Measurements from ENCODE around the gene PTPRG. TPM values are rescaled to one million over a fixed set of nuclear protein-coding genes. Genes with fewer than 3 reads are reported as not detected.

The PTPRG gene
- total and polyA plus RNA-seq, 2 donors (not counting 3 experiments of a cell fraction or from before 2014, with no cell fraction given), result 8.9 to 39.1 TPM

- ChIA-PET POLR2A (no interaction called here), CTCF (no interaction called here)
- no peak overlapping the region for H3K4me2 ChIP-seq (ENCODE audit: insufficient read depth, low read length)
- no peaks in the 10 kb centered on the region for H3K9me1 ChIP-seq (replicated peaks; ENCODE audit: control insufficient read depth, extremely low read depth, insufficient read depth, low read length)
- no TSS peak for BruUV-seq (replicated peaks)
- intact Hi-C loops (cut with micrococcal nuclease) (no loop called here), dilution Hi-C loops (cut with MboI; ENCODE audit: extremely low pct_ligation_motif_present, low sequenced_read_pairs) (no loop called here)
- H3K79me2 ChIP-seq (ENCODE audit: control insufficient read depth, insufficient read depth, low read length), result no peaks in the 10 kb centered on the region
- no peak overlapping the region for H3K27ac ChIP-seq (ENCODE audit: insufficient read depth, low read depth, low read length)
- no peaks in the 10 kb centered on the region for H3K4me1 ChIP-seq (ENCODE audit: control insufficient read depth, extremely low read depth, insufficient read depth, low read length)
- no peak for DNase-seq (ENCODE audit: low read depth, low spot score)
- no peaks in the 10 kb centered on the region for H3K9me3 ChIP-seq (replicated peaks; ENCODE audit: control insufficient read depth, insufficient read depth, low read length)
- H2AFZ ChIP-seq (ENCODE audit: low read depth, low read length), result no peak overlapping the region
- TF ChIP-seq FOS (IDR thresholded peaks at IDR 0.05; ENCODE audit: borderline replicate concordance, insufficient read depth, low read length) (no peak), MYC (IDR thresholded peaks at IDR 0.05; ENCODE audit: low read depth, low read length) (no peak), JUN (IDR thresholded peaks at IDR 0.05; ENCODE audit: borderline replicate concordance, insufficient read depth, insufficient read length, low read depth) (no peak)
- TF ChIP-seq, protein P1, sequence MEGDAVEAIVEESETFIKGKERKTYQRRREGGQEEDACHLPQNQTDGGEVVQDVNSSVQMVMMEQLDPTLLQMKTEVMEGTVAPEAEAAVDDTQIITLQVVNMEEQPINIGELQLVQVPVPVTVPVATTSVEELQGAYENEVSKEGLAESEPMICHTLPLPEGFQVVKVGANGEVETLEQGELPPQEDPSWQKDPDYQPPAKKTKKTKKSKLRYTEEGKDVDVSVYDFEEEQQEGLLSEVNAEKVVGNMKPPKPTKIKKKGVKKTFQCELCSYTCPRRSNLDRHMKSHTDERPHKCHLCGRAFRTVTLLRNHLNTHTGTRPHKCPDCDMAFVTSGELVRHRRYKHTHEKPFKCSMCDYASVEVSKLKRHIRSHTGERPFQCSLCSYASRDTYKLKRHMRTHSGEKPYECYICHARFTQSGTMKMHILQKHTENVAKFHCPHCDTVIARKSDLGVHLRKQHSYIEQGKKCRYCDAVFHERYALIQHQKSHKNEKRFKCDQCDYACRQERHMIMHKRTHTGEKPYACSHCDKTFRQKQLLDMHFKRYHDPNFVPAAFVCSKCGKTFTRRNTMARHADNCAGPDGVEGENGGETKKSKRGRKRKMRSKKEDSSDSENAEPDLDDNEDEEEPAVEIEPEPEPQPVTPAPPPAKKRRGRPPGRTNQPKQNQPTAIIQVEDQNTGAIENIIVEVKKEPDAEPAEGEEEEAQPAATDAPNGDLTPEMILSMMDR (IDR thresholded peaks at IDR 0.05; ENCODE audit: extremely low read depth in 1 of 2, insufficient read depth in 1 of 2, low read depth in 1 of 2, low read length in 2 of 2), result no peak
- H3K36me3 ChIP-seq (ENCODE audit: control insufficient read depth in 2 of 2, extremely low read depth in 1 of 2, insufficient read depth in 2 of 2, low read length in 2 of 2), result no peaks in the 10 kb centered on the region
- H3K27me3 ChIP-seq (ENCODE audit: control insufficient read depth in 2 of 2, insufficient read depth in 2 of 2, low read length in 2 of 2), result no peaks in the 10 kb centered on the region
- FAIRE-seq, result no peak
- H4K20me1 ChIP-seq (replicated peaks; ENCODE audit: control insufficient read depth, extremely low read depth, insufficient read depth, low read length), result no peaks in the 10 kb centered on the region
- no peak overlapping the region for H3K4me3 ChIP-seq (replicated peaks in 1 of 3; ENCODE audit: insufficient read depth in 1 of 3, low read depth in 1 of 3, low read length in 3 of 3)
- no peak overlapping the region for H3K9ac ChIP-seq (replicated peaks; ENCODE audit: extremely low read depth, insufficient read depth, low read length)
These were observed 648.6 kb downstream of the PTPRG start for GRCh38 chr3:62210011-62210410.

GRCh38 chr3:62211675-62212429 is 650.5 kb downstream of the PTPRG start:
- Histone ChIP-seq H3K4me1 (ENCODE audit: control insufficient read depth, extremely low read depth, insufficient read depth, low read length) (no peaks in the 10 kb centered on the region), H3K79me2 (ENCODE audit: control insufficient read depth, insufficient read depth, low read length) (no peaks in the 10 kb centered on the region), H3K9me1 (replicated peaks; ENCODE audit: control insufficient read depth, extremely low read depth, insufficient read depth, low read length) (no peaks in the 10 kb centered on the region), H3K9me3 (replicated peaks; ENCODE audit: control insufficient read depth, insufficient read depth, low read length) (no peaks in the 10 kb centered on the region), H3K27me3 (ENCODE audit: control insufficient read depth in 2 of 2, insufficient read depth in 2 of 2, low read length in 2 of 2) (no peaks in the 10 kb centered on the region), H3K9ac (replicated peaks; ENCODE audit: extremely low read depth, insufficient read depth, low read length) (no peak overlapping the region), H3K4me3 (replicated peaks in 1 of 3; ENCODE audit: insufficient read depth in 1 of 3, low read depth in 1 of 3, low read length in 3 of 3) (no peak overlapping the region), H3K36me3 (ENCODE audit: control insufficient read depth in 2 of 2, extremely low read depth in 1 of 2, insufficient read depth in 2 of 2, low read length in 2 of 2) (no peaks in the 10 kb centered on the region), H4K20me1 (replicated peaks; ENCODE audit: control insufficient read depth, extremely low read depth, insufficient read depth, low read length) (no peaks in the 10 kb centered on the region), H3K4me2 (ENCODE audit: insufficient read depth, low read length) (no peak overlapping the region), H2AFZ (ENCODE audit: low read depth, low read length) (no peak overlapping the region), H3K27ac (ENCODE audit: insufficient read depth, low read depth, low read length) (no peak overlapping the region)
- DNase-seq (ENCODE audit: low read depth, low spot score) (no peak), FAIRE-seq (no peak)
- dilution Hi-C loops (cut with MboI; ENCODE audit: extremely low pct_ligation_motif_present, low sequenced_read_pairs) (no loop called here), intact Hi-C loops (cut with micrococcal nuclease) (no loop called here)
- TF ChIP-seq GATA2 (IDR thresholded peaks at IDR 0.05; ENCODE audit: insufficient read depth, insufficient read length, low read depth, low read length) (no peak), JUN (IDR thresholded peaks at IDR 0.05; ENCODE audit: borderline replicate concordance, insufficient read depth, insufficient read length, low read depth) (no peak), POLR2A (IDR thresholded peaks at IDR 0.05; ENCODE audit: low read depth, low read length) (no peak), FOS (IDR thresholded peaks at IDR 0.05; ENCODE audit: borderline replicate concordance, insufficient read depth, low read length) (no peak), POLR2AphosphoS5 (IDR thresholded peaks at IDR 0.05; ENCODE audit: insufficient read depth, low read depth, low read length) (no peak), EZH2 (IDR thresholded peaks at IDR 0.05; ENCODE audit: borderline replicate concordance, low read depth, low read length, severe bottlenecking) (no peak), MYC (IDR thresholded peaks at IDR 0.05; ENCODE audit: low read depth, low read length) (no peak)
- TF ChIP-seq, protein P1 (IDR thresholded peaks at IDR 0.05; ENCODE audit: extremely low read depth in 1 of 2, insufficient read depth in 1 of 2, low read depth in 1 of 2, low read length in 2 of 2), result no peak
- TF ChIP-seq, protein P2, sequence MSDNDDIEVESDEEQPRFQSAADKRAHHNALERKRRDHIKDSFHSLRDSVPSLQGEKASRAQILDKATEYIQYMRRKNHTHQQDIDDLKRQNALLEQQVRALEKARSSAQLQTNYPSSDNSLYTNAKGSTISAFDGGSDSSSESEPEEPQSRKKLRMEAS (IDR thresholded peaks at IDR 0.05; ENCODE audit: insufficient read depth, insufficient read length), result no peak
- CTCF ChIA-PET, result interaction anchor here (0.9 to 1.3 kb wide), 2 partner anchors 12 to 17 kb away, joined by 3 to 6 read pairs; no protein-coding TSS in a partner anchor
- POLR2A ChIA-PET, result no interaction called here
- no TSS peak for BruUV-seq (replicated peaks)
